ENCODE results near the gene LRP1-AS.

DNA sequence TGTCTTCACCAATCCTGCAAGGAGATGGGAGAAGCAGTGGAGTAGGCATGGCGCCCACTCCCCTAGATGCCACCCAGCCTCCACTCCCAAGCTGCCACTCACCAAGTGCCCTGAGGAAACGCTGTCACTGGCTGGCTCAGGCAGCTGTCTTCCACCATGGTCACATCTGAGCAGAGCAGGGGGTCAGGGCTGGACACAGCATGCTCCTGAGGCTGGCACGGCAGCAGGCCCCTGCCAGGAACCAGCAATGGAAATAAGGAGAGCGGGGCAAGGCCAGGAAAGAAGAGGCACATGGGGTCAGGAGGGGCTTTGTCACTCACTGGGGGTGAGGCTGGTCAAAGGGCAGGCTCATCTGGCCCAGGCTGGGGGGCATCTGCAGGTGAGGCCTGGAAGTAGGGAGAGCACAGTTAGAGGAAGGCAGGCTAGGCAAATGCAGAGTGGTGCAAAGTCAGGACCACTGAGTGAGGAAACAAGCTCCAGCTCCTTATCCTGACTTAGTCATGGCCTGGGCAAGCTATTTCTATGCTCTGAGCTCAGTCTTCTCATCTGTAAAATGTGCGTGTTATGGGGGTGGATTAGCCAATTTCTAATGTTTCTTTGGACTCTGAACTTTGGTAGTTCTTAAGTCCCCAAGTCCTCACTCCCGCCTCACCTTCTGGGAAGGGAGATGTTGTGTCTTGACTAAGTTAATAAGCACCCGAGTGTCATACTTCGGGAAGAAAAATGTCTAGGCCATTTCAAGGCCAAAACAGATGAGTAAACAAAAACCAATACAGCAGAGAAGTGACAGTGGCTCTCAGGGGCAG lies 50.5 kb downstream of the LRP1-AS start:
- TF ChIP-seq, protein P1, sequence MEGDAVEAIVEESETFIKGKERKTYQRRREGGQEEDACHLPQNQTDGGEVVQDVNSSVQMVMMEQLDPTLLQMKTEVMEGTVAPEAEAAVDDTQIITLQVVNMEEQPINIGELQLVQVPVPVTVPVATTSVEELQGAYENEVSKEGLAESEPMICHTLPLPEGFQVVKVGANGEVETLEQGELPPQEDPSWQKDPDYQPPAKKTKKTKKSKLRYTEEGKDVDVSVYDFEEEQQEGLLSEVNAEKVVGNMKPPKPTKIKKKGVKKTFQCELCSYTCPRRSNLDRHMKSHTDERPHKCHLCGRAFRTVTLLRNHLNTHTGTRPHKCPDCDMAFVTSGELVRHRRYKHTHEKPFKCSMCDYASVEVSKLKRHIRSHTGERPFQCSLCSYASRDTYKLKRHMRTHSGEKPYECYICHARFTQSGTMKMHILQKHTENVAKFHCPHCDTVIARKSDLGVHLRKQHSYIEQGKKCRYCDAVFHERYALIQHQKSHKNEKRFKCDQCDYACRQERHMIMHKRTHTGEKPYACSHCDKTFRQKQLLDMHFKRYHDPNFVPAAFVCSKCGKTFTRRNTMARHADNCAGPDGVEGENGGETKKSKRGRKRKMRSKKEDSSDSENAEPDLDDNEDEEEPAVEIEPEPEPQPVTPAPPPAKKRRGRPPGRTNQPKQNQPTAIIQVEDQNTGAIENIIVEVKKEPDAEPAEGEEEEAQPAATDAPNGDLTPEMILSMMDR (IDR thresholded peaks at IDR 0.05; ENCODE audit: poor library complexity), result no peak
- TF ChIP-seq EZH2phosphoT487 (IDR thresholded peaks at IDR 0.05; ENCODE audit: low read depth, severe bottlenecking, unreplicated experiment) (no peak), EZH2 (IDR thresholded peaks at IDR 0.05; ENCODE audit: borderline replicate concordance) (no peak)

All from hepatocyte (in vitro differentiated cells).